BE2C (cell line): ENCODE data around the gene MTFMT.

Experiments used
- DNase-seq: peaks from one replicate; pipeline ENCODE4 v3.0.0-alpha.2; 2020
- H3K27me3 ChIP-seq: fragments of 250-450 bp; sonication (Bioruptor Pico); 2 replicates; pipeline ENCODE4 v1.5.1; 2020; ENCODE audit warnings: mild to moderate bottlenecking
- H3K36me3 ChIP-seq: fragments of 250-450 bp; sonication (Bioruptor Pico); 2 replicates; pipeline ENCODE4 v1.5.1; 2020; ENCODE audit warnings: mild to moderate bottlenecking
- H3K4me1 ChIP-seq: fragments of 250-450 bp; sonication (Bioruptor Pico); 2 replicates; pipeline ENCODE4 v1.5.1; 2020
- H3K4me3 ChIP-seq: 2 replicates; pipeline ENCODE4 v1.5.1; 2011; ENCODE audit warnings: low read depth, low read length
- H3K9me3 ChIP-seq: fragments of 250-450 bp; sonication (Bioruptor Pico); 2 replicates; pipeline ENCODE4 v1.5.1; 2020
- CTCF ChIP-seq: IDR thresholded peaks from 2 replicates; pipeline ENCODE4 v1.5.1; 2012; ENCODE audit warnings: mild to moderate bottlenecking, low read depth, low read length

Gene MTFMT

GRCh38 chr15:65072617-65073016 is 43.2 kb upstream of the MTFMT start:
- DNase-seq = no peak
- H3K9me3 ChIP-seq = no peaks in the 10 kb centered on the region
- H3K4me3 ChIP-seq = no peak overlapping the region
- no peak for TF ChIP-seq CTCF
- no peaks in the 10 kb centered on the region for H3K36me3 ChIP-seq
- H3K4me1 ChIP-seq = peaks cover 6% of the 10 kb centered on the region
- no peaks in the 10 kb centered on the region for H3K27me3 ChIP-seq

GRCh38 chr15:65072027-65072426 is 42.6 kb upstream of the MTFMT start:
- H3K9me3 ChIP-seq = no peaks in the 10 kb centered on the region

GRCh38 chr15:65071381-65071811 is 42.0 kb upstream of the MTFMT start:
- TF ChIP-seq CTCF = no peak
- Histone ChIP-seq H3K4me3 (no peak overlapping the region), H3K36me3 (no peaks in the 10 kb centered on the region), H3K27me3 (no peaks in the 10 kb centered on the region), H3K9me3 (no peaks in the 10 kb centered on the region), H3K4me1 (peaks cover 6% of the 10 kb centered on the region)
- DNase-seq = peak; percentile 71

More at GRCh38 chr15:65072027-65072426, 42.6 kb upstream of the MTFMT start:
- Histone ChIP-seq H3K4me3 (no peak overlapping the region), H3K36me3 (no peaks in the 10 kb centered on the region), H3K4me1 (peaks cover 6% of the 10 kb centered on the region), H3K27me3 (no peaks in the 10 kb centered on the region)
- no peak for TF ChIP-seq CTCF
- no peak for DNase-seq

GRCh38 chr15:65069779-65070546 is 40.5 kb upstream of the MTFMT start:
- H3K4me3 ChIP-seq = no peak overlapping the region
- H3K4me1 ChIP-seq = peaks cover 4% of the 10 kb centered on the region; the same call in 1 of the 2 replicates
- no peak for DNase-seq
- H3K27me3 ChIP-seq = no peaks in the 10 kb centered on the region
- H3K36me3 ChIP-seq = no peaks in the 10 kb centered on the region
- no peaks in the 10 kb centered on the region for H3K9me3 ChIP-seq
- no peak for TF ChIP-seq CTCF

- H3K27me3 ChIP-seq = no peaks in the 10 kb centered on the region
- TF ChIP-seq CTCF = no peak
- H3K36me3 ChIP-seq = no peaks in the 10 kb centered on the region
- H3K4me1 ChIP-seq = peaks cover 4% of the 10 kb centered on the region; the same call in 1 of the 2 replicates
- H3K9me3 ChIP-seq = no peaks in the 10 kb centered on the region
- H3K4me3 ChIP-seq = no peak overlapping the region
- no peak for DNase-seq
These were observed 39.7 kb upstream of the MTFMT start for GRCh38 chr15:65069179-65069578.

- H3K27me3 ChIP-seq = no peaks in the 10 kb centered on the region
- peaks cover 4% of the 10 kb centered on the region; the same call in 1 of the 2 replicates for H3K4me1 ChIP-seq
- H3K9me3 ChIP-seq = no peaks in the 10 kb centered on the region
- no peak for DNase-seq
- no peak for TF ChIP-seq CTCF
- H3K36me3 ChIP-seq = no peaks in the 10 kb centered on the region
- no peak overlapping the region for H3K4me3 ChIP-seq
These were observed 39.0 kb upstream of the MTFMT start for GRCh38 chr15:65068403-65068788.
